ENCODE measurements around the gene MRPS24.

- no peak for TF ChIP-seq POLR2A (IDR thresholded peaks at IDR 0.05)
- no peak for TF ChIP-seq POLR2AphosphoS5 (IDR thresholded peaks at IDR 0.05)
These were observed 20.3 kb downstream of the MRPS24 start for GRCh38 chr7:43849047-43849446.

Measured in transverse colon (tissue), 3 donors.